ENCODE data around the gene PIM3.

- TF ChIP-seq CTCF (IDR thresholded peaks at IDR 0.05; ENCODE audit: insufficient read depth, low read length, poor library complexity, severe bottlenecking) (no peak), EZH2phosphoT487 (conservative IDR thresholded peaks at IDR 0.05; ENCODE audit: low read length) (no peak)
Measured at GRCh38 chr22:49961005-49961600, 531 bp downstream of the PIM3 start.

Data from SU-DHL-6 (cell line).